H1 (cell line): ENCODE data around the gene ZNF398.
"Not testable (repeated sequence)": the region's sequence is repeated elsewhere in the genome, so short reads cannot be mapped to it uniquely, and the experiment has no call there.

Experiments
- ATF2 ChIP-seq: IDR thresholded peaks from 2 replicates; pipeline ENCODE4 v1.6.1; 2012; ENCODE audit warnings: low read length, inconsistent platforms
- ATF3 ChIP-seq: IDR thresholded peaks from 2 replicates; pipeline ENCODE4 v1.6.1; 2011; ENCODE audit warnings: low read depth, mild to moderate bottlenecking, low read length; ENCODE audit not compliant: insufficient read depth
- CTCF ChIP-seq, 3 experiments: IDR thresholded peaks; 1 replicate in 2 of 3; 2 replicates in 1 of 3; pipeline versions ENCODE4 v1.5.1 to v1.6.1; 2011; ENCODE audit warnings: low read length in 3 of 3, mild to moderate bottlenecking in 3 of 3, inconsistent platforms in 2 of 3, low read depth in 1 of 3, moderate library complexity in 1 of 3; ENCODE audit not compliant: insufficient read depth in 1 of 3; ENCODE audit errors: control extremely low read depth in 1 of 3
- FOSL1 ChIP-seq: IDR thresholded peaks from 2 replicates; pipeline ENCODE4 v1.6.1; 2011; ENCODE audit warnings: mild to moderate bottlenecking, low read depth, low read length, moderate library complexity; ENCODE audit not compliant: insufficient read depth
- POLR2A ChIP-seq, 2 experiments: IDR thresholded peaks; 1 replicate in 1 of 2; 2 replicates in 1 of 2; pipeline ENCODE4 v1.6.1; 2011; ENCODE audit warnings: low read depth in 2 of 2, low read length in 2 of 2, mild to moderate bottlenecking in 2 of 2; ENCODE audit errors: control extremely low read depth in 1 of 2
- POLR2AphosphoS5 ChIP-seq: IDR thresholded peaks from 2 replicates; pipeline ENCODE4 v1.6.1; 2011; ENCODE audit warnings: low read depth, low read length
- RNF2 ChIP-seq: fragments of 200-900, 300-1000 bp; sonication (generic); IDR thresholded peaks from 2 replicates; pipeline ENCODE4 v1.7.1; 2016; ENCODE audit warnings: borderline replicate concordance, low read depth, mild to moderate bottlenecking, antibody characterized with exemption, low read length; ENCODE audit not compliant: poor library complexity, severe bottlenecking; ENCODE audit errors: missing control alignments
- TBP ChIP-seq: IDR thresholded peaks from 2 replicates; pipeline ENCODE4 v1.6.1; 2011; ENCODE audit warnings: low read depth, low read length, improper control_type of control experiment
- YY1 ChIP-seq: IDR thresholded peaks from 2 replicates; pipeline ENCODE4 v1.6.1; 2011; ENCODE audit warnings: low read depth, mild to moderate bottlenecking, low read length

DNA sequence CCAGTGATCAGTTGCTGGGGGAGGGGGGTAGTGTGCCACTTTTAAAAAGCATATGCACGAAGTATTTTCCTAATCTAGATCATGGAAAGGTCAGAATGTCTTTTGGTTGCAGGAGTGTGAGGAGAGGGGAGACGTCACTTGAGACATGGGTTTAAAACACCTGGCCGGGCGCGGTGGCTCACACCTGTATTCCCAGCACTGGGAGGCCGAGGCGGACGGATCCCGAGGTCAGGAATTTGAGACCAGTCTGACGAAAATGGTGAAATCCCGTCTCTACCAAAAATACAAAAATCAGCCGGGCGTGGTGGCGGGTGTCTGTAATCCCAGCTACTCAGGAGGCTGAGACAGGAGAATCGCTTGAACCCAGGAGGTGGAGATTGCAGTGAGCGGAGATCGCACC is 79.1 kb downstream of the ZNF398 start:
- not testable (repeated sequence) for TF ChIP-seq CTCF (IDR thresholded peaks at IDR 0.05; ENCODE audit: control extremely low read depth in 1 of 3, insufficient read depth in 1 of 3, low read depth in 1 of 3, low read length in 3 of 3); FOSL1; YY1; ATF3; ATF2; POLR2A (IDR thresholded peaks at IDR 0.05; ENCODE audit: control extremely low read depth in 1 of 2, low read depth in 2 of 2, low read length in 2 of 2); RNF2; POLR2AphosphoS5; TBP
